K562 (cell line): ENCODE measurements around the gene PKD1. TPM values are rescaled to one million over a fixed set of nuclear protein-coding genes. Genes with fewer than 3 reads are reported as not detected.

Source experiments
- ATF3 ChIP-seq, 2 experiments: fragments of 450-650 bp in 1 of 2; sonication (generic) in 1 of 2; formaldehyde crosslinking in 1 of 2; IDR thresholded peaks in 1 of 2; conservative IDR thresholded peaks in 1 of 2; 2 replicates each; pipeline versions ENCODE4 v1.6.1 to v1.8.1; 2016 to 2023; ENCODE audit warnings: mild to moderate bottlenecking in 2 of 2, moderate library complexity in 2 of 2, inconsistent platforms in 1 of 2, missing genetic modification reagents in 1 of 2
- CBX3 ChIP-seq, 2 experiments: IDR thresholded peaks; 1 replicate in 1 of 2; 2 replicates in 1 of 2; pipeline ENCODE4 v1.6.1; 2012; ENCODE audit warnings: inconsistent platforms in 2 of 2, low read length in 2 of 2, borderline replicate concordance in 1 of 2, control low read depth in 1 of 2
- FOXP1 ChIP-seq: sonication (generic); formaldehyde crosslinking; IDR thresholded peaks from 2 replicates; pipeline ENCODE4 v1.8.0; 2022; ENCODE audit warnings: mild to moderate bottlenecking, missing genetic modification reagents
- MXI1 ChIP-seq: IDR thresholded peaks from 2 replicates; pipeline ENCODE4 v1.6.1; 2011; ENCODE audit warnings: low read depth, mild to moderate bottlenecking, improper control_type of control experiment, low read length
- NR2C1 ChIP-seq, 2 experiments: fragments of 450-650 bp; IDR thresholded peaks; 2 replicates each; pipeline ENCODE4 v1.6.1; 2017; ENCODE audit warnings: mild to moderate bottlenecking in 2 of 2, antibody characterized with exemption in 1 of 2, inconsistent platforms in 1 of 2, missing compliant biosample characterization in 1 of 2, missing genetic modification characterization in 1 of 2
- POLR2AphosphoS2 ChIP-seq: IDR thresholded peaks from 2 replicates; pipeline ENCODE4 v1.6.1; 2012; ENCODE audit warnings: low read length, improper control_type of control experiment
- SAFB2 ChIP-seq: fragments of 200-400 bp; formaldehyde crosslinking; IDR thresholded peaks from 2 replicates; pipeline ENCODE4 v1.6.1; 2018; ENCODE audit warnings: borderline replicate concordance, low read length, low read depth, moderate library complexity; ENCODE audit not compliant: severe bottlenecking
- ZEB2 ChIP-seq: fragments of 450-650 bp; IDR thresholded peaks from 2 replicates; pipeline ENCODE4 v1.6.1; 2016
- ZNF133 ChIP-seq: fragments of 250-450 bp; sonication (Bioruptor Pico); IDR thresholded peaks from 2 replicates; pipeline ENCODE4 v1.4.0; 2020; ENCODE audit warnings: mild to moderate bottlenecking
- ZNF134 ChIP-seq: fragments of 250-450 bp; sonication (Bioruptor Pico); conservative IDR thresholded peaks from 2 replicates; pipeline ENCODE4 v1.4.0; 2020
- ZNF444 ChIP-seq: fragments of 250-450 bp; sonication (Bioruptor Pico); IDR thresholded peaks from 2 replicates; pipeline ENCODE4 v1.4.0; 2020; ENCODE audit warnings: mild to moderate bottlenecking, moderate library complexity
- ZNF586 ChIP-seq: fragments of 450-650 bp; formaldehyde crosslinking; conservative IDR thresholded peaks from 2 replicates; pipeline ENCODE4 v1.4.0; 2020; ENCODE audit warnings: mild to moderate bottlenecking, moderate library complexity
- ZNF79 ChIP-seq: fragments of 250-450 bp; sonication (Bioruptor Pico); IDR thresholded peaks from 2 replicates; pipeline ENCODE4 v1.4.0; 2020; ENCODE audit warnings: low read depth, mild to moderate bottlenecking, moderate library complexity
- polyA plus RNA-seq, 8 experiments: library from polyadenylated mRNA; depleted of rRNA in 4 of 8; stranded (reverse) in 5 of 8; unstranded in 3 of 8; fragments of >200 nt; fragmentation: Nextera tagmentation in 2 of 8; fragmentation: Illumina TruSeq in 1 of 8; extraction: Ambion mirVana in 2 of 8; extraction: Trizol in 1 of 8; gene quantifications; 2 replicates each; pipeline versions ENCODE4 v1.2.1 to v1.2.3, GENCODE V29; 2011 to 2014; ENCODE audit warnings: inconsistent platforms in 1 of 8, missing spikeins in 1 of 8
- total RNA-seq, 7 experiments: library from RNA; depleted of rRNA in 6 of 7; stranded (reverse); fragments of >200 nt in 6 of 7; fragmentation: Illumina TruSeq in 2 of 7; extraction: Trizol in 2 of 7; gene quantifications; 2 replicates each; pipeline versions ENCODE4 v1.2.1 to v1.2.3, GENCODE V29; 2011 to 2021; ENCODE audit warnings: low replicate concordance in 1 of 7
- TF ChIP-seq, protein P1 (sequence below), 2 experiments: fragments of 450-650 bp; IDR thresholded peaks; 2 replicates each; pipeline ENCODE4 v1.6.1; 2016; ENCODE audit warnings: mild to moderate bottlenecking in 2 of 2, borderline replicate concordance in 1 of 2, low read depth in 1 of 2, moderate library complexity in 1 of 2

PKD1 gene
- total and polyA plus RNA-seq, 9 of the 15 experiments (the other 6 are each of a cell fraction or from before 2014, with no cell fraction given): 0.23 to 93.5 (median 12.6) TPM

DNA sequence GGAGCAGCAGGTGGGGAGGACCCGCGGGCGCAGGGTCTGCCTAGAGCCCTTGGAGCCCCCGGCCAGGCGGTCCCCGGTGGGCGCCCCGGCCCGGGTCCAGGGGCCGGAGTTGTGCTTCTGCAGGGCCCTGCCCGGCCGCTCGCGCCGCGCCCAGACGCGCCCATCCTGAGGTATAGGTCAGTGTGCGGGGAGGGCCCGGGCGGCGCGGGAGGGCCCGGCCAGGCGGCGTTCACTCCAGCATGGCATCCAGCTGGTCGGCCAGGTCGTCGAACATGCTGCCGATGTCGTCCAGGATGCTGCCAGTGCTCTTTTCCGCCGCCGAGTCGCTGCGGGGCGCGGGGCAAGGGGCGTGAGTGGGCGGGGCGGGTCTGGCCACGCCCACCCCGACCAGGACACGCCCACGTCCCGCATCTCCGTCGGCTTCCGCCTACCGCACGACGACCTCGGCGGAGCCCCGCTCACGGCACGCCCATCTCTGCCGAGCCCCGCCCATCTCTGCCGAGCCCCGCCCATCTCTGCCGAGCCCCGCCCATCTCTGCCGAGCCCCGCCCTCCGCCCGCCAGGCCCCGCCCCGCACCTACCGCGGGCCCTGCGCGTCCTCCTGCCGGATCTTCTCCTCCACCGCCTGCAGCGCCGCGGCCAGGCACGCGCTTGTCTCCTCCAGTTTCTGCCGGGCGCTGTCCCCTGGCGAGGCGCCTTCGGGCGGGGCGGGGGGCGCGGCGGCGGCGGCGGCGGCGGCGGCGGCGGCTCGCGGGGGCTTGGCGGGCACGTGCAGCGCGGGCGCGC is 42.8 kb upstream of the PKD1 start (continued):
- no peak for TF ChIP-seq ATF3 (IDR thresholded peaks at IDR 0.05)
- no peak for TF ChIP-seq ATF3 (CRISPR knock-in tag; conservative IDR thresholded peaks at IDR 0.05)
- TF ChIP-seq FOXP1: no peak
- no peak for TF ChIP-seq ZNF133 (CRISPR knock-in tag)
- no peak for TF ChIP-seq ZNF444 (CRISPR knock-in tag)
- peak in 1 of 2 experiments; percentile 55; a peak in 1 of 3 replicates for TF ChIP-seq CBX3 (IDR thresholded peaks at IDR 0.05; ENCODE audit: borderline replicate concordance in 1 of 2, low read length in 2 of 2)
- TF ChIP-seq NR2C1 (IDR thresholded peaks at IDR 0.05): no peak
- TF ChIP-seq NR2C1 (tag; IDR thresholded peaks at IDR 0.05): no peak
- no peak for TF ChIP-seq ZNF134 (CRISPR knock-in tag)
- TF ChIP-seq MXI1: no peak
- no peak for TF ChIP-seq ZEB2
- no peak for TF ChIP-seq ZNF586 (CRISPR knock-in tag)
- TF ChIP-seq POLR2AphosphoS2: peak; percentile 81; the same call in 1 of the 2 replicates
- TF ChIP-seq, protein P1, sequence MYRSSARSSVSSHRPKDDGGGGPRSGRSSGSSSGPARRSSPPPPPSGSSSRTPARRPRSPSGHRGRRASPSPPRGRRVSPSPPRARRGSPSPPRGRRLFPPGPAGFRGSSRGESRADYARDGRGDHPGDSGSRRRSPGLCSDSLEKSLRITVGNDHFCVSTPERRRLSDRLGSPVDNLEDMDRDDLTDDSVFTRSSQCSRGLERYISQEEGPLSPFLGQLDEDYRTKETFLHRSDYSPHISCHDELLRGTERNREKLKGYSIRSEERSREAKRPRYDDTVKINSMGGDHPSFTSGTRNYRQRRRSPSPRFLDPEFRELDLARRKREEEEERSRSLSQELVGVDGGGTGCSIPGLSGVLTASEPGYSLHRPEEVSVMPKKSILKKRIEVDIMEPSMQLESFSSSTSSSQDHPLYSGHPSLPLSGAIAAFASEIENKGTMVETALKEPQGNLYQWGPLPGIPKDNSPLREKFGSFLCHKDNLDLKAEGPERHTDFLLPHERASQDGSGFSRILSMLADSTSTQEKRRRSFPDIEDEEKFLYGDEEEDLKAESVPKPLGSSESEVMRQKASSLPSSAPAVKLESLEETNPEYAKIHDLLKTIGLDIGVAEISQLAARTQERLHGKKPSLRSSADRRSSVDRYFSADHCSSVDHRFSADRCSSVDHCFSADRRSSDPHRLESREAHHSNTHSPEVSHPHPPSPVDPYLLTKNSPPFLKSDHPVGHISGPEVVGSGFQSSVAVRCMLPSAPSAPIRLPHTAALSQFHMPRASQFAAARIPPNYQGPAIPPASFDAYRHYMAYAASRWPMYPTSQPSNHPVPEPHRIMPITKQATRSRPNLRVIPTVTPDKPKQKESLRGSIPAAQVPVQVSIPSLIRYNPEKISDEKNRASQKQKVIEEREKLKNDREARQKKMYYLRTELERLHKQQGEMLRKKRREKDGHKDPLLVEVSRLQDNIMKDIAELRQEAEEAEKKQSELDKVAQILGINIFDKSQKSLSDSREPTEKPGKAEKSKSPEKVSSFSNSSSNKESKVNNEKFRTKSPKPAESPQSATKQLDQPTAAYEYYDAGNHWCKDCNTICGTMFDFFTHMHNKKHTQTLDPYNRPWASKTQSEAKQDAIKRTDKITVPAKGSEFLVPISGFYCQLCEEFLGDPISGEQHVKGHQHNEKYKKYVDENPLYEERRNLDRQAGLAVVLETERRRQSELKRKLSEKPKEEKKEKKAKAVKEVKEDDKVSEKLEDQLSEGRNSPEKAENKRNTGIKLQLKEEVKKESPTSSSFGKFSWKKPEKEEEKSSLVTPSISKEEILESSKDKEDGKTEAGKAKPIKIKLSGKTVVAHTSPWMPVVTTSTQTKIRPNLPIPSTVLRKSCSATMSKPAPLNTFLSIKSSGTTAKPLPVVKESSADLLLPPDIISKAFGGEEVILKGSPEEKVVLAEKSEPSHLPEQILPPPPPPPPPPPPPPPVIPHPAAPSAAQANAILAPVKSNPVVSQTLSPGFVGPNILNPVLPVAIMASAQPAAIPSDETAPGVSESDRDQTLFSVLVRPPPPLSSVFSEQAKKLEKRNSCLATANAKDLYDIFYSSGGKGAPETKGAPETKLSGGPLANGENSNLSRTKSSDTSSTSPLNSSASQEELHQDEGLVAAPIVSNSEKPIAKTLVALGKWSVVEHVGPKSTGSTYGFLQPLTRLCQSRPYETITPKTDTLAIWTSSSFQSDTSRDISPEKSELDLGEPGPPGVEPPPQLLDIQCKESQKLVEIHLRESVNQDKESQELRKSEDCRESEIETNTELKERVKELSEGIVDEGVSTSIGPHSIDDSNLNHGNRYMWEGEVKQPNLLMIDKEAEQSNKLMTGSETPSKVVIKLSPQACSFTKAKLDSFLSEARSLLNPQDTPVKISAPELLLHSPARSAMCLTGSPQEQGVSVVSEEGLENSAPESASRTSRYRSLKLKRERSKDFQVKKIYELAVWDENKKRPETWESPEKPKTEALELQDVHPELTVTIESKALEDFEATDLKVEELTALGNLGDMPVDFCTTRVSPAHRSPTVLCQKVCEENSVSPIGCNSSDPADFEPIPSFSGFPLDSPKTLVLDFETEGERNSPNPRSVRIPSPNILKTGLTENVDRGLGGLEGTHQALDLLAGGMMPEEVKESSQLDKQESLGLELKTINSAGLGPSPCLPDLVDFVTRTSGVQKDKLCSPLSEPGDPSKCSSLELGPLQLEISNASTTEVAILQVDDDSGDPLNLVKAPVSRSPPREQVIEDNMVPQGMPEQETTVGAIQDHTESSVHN (IDR thresholded peaks at IDR 0.05; ENCODE audit: borderline replicate concordance in 1 of 2, low read depth in 1 of 2): no peak
- TF ChIP-seq SAFB2: no peak
- no peak for TF ChIP-seq ZNF79 (CRISPR knock-in tag)
